B cell (primary cell): ENCODE data around the gene SEPTIN1.

ENCODE experiments used
- EZH2 ChIP-seq: IDR thresholded peaks from 2 replicates; pipeline ENCODE4 v1.6.1; 2012; ENCODE audit warnings: borderline replicate concordance, low read depth, mild to moderate bottlenecking, moderate library complexity, low read length; ENCODE audit not compliant: insufficient read depth, poor library complexity, severe bottlenecking
- TF ChIP-seq, protein P1 (sequence below): fragments of 200-600 bp; IDR thresholded peaks from one replicate; pipeline ENCODE4 v1.8.0; 2022; ENCODE audit warnings: antibody characterized with exemption, mild to moderate bottlenecking

DNA sequence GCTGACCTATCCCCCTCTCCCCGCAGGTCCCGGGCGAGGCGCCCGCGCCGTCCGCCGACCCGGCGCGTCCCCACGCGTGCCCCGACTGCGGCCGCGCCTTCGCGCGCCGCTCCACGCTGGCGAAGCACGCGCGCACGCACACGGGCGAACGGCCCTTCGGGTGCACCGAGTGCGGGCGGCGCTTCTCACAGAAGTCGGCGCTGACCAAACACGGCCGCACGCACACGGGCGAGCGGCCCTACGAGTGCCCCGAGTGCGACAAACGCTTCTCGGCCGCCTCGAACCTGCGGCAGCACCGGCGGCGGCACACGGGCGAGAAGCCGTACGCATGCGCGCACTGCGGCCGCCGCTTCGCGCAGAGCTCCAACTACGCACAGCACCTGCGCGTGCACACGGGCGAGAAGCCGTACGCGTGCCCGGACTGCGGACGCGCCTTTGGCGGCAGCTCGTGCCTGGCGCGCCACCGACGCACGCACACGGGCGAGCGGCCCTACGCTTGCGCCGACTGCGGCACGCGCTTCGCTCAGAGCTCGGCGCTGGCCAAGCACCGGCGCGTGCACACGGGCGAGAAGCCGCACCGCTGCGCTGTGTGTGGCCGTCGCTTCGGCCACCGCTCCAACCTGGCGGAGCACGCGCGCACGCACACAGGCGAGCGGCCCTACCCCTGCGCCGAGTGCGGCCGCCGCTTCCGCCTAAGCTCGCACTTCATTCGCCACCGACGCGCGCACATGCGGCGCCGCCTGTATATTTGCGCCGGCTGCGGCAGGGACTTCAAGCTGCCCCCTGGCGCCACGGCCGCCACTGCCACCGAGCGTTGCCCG is 35.4 kb upstream of the SEPTIN1 start:
- TF ChIP-seq, protein P1, sequence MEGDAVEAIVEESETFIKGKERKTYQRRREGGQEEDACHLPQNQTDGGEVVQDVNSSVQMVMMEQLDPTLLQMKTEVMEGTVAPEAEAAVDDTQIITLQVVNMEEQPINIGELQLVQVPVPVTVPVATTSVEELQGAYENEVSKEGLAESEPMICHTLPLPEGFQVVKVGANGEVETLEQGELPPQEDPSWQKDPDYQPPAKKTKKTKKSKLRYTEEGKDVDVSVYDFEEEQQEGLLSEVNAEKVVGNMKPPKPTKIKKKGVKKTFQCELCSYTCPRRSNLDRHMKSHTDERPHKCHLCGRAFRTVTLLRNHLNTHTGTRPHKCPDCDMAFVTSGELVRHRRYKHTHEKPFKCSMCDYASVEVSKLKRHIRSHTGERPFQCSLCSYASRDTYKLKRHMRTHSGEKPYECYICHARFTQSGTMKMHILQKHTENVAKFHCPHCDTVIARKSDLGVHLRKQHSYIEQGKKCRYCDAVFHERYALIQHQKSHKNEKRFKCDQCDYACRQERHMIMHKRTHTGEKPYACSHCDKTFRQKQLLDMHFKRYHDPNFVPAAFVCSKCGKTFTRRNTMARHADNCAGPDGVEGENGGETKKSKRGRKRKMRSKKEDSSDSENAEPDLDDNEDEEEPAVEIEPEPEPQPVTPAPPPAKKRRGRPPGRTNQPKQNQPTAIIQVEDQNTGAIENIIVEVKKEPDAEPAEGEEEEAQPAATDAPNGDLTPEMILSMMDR = peak; percentile 17
- no peak for TF ChIP-seq EZH2
